A204.1 (cell line): Measurements from ENCODE around the gene AFF3.

Source experiments
- FAIRE-seq: peaks from 2 replicates; lab custom pipeline; 2012; peaks lifted over from hg19 to GRCh38; lab: Jason Lieb, UNC

AFF3 gene

DNA sequence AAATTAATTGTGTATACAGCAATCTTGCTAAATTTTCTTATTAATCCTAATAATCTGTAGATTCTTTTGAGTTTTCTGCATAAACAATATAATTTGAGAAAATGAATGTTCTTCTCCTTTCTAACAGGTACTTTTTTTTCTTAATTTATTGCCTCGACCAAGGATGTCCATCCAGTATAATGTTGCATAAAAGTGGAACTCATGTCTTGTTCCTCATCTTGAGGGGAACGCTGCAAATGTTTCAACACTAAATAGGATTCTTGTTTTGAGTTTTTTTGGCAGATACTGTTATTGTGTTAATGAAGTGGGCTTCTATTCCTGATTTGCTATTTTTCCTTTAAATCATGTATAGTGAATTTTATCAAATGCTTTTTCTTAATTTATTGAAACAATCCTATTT, 408.2 kb downstream of the AFF3 start:
- FAIRE-seq, result no peak

DNA sequence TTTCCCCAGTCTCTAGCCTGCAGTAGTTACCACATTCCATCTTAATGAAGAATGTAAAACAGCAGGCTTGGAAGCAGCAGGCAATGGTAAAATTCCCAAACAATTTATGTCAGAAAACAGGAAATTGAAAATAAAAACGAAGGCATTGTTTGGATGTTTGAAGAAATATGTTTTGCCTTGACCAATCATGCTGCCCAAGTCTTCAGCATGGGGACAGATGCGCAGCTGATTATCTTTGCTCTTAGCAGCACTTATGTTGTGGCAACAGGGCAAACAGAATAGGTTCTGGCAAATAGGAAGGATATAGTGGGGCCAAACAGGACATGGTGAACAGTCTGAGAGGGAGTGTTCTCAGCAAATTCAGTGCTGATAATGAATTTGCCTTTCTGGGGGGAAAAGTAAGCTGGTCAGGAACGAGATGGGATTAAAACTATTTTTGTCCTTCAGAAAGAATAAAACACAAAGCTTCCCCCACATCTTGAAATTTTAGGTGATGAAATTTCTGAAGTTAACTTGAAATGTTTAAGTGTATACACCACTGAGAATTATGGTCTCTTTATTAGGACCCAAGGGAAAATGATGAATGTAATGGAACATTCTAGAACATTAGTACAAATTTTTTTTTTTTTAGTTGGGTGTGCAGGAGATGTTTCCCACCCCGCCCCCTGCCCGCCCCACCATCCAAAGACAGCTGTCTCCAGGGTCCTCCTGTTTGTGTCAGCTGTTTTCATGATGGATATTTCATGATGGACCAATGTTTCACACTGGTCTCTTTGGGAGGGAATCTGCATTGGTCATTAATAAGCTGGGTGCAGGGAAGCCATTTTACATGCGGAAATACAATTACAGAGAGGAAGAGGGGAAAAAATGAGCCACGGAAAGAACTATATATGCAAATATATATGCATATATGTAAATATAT, 413.0 kb downstream of the AFF3 start:
- no peak for FAIRE-seq

DNA sequence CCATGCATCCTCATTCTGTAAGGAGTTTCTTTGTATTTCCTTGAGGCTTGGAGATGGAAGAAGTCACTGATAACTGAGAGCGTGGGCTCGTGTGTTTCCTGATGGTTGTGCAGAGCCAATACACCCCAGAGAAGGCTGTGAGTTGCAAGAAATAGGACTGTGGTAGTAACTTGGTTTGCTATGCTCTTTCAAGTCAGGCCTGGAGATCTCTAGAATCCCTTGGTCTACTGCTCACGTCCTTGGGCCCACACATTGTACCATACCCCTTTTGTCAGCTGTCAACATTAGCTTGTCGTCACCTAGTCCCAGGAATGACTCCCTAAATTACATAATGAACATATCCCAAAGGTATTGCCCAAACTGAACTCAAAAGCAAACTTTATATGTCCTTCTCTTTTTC, 414.2 kb downstream of the AFF3 start:
- FAIRE-seq, result no peak

DNA sequence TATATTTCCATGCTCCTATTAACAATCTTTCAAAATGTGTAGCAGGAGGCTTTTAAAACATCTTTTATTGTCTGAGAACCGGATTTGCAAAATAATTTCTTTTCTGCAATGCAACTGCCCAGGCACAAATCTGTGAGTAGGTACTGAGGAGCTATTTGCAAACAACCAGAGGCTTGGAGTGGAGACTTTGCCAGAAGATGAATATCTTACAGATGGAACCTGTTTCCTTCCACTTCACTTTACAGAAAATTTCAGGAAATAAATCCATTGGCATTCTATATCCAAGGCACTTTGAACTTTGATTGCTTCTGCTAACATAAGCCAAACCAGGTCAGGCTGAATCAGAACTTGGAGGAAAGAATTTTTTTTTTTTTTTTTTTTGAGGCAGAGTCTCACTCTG, 415.2 kb downstream of the AFF3 start:
- FAIRE-seq, result no peak

DNA sequence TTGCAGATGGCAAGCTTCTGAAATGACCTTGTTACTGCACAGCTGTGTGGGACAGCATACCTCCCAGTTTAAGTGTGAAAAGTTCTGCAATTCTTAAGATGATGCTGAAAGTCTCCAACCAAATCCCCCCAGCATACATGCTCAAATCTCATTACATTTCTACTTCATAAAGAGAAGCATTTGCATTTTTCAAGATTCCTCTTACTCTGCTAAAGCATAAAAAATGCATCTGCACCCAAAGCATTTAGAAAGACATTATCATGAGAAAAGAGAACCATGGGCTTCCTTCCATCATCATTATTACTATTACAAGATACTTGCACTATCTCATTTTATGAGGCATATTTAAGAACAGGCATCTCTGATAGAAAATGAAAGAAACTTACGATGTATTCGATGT, 415.7 kb downstream of the AFF3 start:
- no peak for FAIRE-seq

DNA sequence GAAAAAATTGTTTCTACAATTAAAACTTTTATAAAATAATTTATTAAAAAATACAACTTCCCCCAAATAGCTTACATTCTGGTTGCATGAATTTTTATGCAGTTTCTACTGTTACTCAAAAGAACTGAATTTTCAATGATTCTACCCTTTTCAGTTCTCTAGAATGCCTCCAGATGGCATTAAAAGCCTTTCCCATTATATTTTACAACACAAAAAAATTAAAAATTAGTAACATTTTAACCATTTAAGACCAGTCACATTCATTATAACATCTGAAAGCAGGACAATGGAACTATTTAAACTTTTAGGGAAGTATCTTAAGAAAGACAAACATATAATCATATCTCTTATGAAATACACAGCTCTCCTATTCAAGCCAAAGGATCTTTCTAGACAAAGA, 416.6 kb downstream of the AFF3 start:
- peak; percentile 52 for FAIRE-seq

DNA sequence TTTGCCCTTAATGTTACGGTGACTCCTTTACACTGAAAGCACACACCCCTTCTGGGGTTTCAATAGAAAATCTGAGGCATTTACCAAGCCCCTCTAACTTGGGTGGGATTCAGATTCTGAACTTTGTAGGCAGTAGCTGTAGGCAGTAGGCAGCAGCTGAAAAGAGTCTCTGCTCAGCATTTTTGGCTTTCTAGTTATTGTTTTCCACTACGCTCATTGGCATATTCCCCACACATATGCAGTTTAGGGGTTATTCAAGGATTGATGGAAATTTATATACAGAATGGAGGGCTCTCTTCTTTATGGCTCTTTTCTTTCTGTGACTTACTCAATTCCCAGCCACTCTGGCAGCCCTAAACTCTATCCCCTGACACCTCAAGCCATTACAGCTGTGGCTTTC, 419.9 kb downstream of the AFF3 start:
- no peak for FAIRE-seq

DNA sequence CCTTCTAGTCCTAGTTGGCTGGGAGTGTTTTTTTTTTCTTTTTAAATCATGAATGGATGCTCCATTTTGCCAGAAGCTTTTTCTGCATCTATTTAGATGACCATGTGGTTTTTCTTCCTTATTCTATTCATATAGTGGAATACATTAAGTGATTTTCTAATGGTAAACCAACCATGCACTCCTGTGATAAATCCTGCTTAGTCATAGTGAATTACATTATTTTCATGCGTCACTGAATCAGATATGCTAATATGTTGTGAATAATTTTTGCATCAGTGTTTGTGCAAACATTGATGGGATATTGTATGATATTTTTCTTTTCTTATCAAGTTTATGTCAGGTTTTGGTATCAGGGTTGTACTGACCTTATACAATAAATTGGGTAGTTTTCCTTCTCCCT, 423.3 kb downstream of the AFF3 start:
- no peak for FAIRE-seq

DNA sequence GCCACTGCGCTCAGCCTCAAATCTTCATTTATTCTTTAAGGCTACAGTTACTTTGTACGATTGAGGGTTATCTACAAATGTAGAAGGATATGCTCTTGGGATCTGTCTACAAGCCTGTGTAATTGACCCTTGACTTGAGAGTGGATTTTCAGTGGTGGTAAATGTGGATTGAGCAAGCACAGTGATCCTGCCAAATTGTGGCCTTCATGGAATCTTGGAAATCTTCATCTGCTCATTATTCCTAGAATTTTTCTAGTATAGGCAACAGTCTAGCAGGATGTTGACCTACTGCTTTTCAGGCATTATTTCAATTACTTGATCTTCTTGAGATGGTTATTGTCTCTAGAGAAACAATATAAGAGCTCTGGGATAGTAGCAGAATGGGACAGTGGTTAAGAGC, 426.4 kb downstream of the AFF3 start:
- FAIRE-seq, result no peak

DNA sequence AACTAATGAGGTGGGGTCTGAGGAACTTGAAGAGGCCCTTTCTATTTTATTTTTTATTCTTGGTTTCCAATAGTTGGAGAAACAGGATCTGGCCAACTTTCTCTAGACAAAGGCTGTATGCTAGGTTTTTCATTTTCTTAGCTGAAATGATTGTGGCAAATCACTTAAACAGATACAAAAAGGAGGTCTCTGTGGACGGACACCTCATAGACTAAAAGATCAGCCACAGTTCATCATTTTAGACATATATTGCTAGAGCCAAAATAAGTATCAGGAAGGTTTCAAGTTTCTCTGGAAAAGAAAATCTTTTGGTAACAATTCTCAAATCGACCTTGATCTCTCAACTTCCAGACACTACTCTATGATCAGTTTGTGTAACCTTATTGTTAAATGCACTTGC, 428.0 kb downstream of the AFF3 start:
- no peak for FAIRE-seq

DNA sequence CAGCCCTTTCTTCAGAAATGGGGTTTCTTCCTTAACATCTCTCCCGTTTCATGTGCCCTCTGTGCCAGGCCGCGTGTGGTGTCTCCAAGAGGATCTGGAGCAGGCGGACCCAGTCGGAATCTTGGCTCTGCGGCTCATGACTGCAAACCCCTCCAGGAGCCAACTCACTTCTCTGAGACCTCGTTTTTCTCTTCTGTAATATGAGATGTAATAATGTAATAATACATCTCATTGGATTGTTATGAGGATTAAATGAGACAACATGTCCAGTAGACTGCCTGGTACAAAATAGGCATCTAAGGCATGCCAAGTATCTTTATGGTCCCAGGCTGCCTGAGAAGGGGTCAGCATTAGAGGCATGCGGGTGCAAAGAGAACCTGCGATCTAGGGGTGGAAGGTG, 431.2 kb downstream of the AFF3 start:
- FAIRE-seq, result no peak

DNA sequence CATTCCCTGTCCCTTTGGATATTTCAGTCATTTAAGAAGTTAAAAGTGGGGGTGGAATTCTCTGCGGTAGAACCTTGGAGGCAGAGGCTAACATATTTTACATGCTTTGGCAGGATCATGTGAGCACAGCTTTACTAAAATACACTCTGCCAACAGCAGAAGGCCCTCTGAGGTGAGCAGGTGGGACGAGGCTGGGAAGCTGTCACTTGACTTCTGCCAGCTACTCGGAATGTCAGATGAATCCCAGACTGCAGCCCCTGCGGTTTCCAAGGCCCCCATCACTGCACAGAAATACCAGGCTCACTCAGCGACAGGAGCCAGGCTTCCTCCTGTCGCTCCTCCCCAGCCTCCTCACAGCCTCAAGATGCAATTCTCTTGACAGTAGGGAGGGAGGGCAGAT, 431.7 kb downstream of the AFF3 start:
- FAIRE-seq, result no peak

DNA sequence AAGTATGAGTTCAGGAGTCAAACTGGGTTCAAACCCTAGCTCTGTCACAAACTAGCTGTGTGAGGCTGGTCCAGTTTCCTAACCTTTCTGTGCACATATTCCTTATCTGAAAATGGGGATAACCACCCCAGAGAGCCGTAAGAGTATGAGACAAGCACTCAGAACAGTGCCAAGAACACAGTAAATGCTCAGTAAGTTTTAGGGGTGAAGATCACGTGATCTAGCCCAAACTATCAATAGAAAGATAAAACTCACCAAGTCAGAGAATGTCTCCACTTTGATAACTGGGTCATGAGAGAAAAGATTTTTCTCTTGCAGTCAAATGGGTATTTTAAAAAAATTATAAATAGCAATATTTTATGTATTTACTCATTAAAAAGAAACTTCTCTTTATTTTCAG, 433.2 kb downstream of the AFF3 start:
- no peak for FAIRE-seq

DNA sequence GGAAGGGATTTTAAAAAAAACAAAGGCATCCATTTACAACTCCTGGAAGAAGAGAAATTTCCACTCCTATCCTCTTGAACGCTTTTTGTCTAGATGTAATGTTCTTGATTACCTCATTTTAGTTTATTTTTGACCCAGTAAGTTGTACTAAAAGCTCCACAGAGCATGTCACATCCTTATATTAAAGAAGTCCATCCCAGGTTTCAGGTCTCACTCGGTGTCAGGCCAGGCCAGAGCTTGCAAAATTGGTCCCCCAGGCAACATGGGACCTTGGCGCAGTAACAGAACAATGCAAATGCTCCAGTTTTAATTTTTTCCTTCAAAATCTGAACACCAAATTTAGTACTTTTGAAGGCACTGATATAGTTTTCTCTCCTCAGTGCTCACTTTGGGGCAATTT, 434.2 kb downstream of the AFF3 start:
- FAIRE-seq, result no peak

DNA sequence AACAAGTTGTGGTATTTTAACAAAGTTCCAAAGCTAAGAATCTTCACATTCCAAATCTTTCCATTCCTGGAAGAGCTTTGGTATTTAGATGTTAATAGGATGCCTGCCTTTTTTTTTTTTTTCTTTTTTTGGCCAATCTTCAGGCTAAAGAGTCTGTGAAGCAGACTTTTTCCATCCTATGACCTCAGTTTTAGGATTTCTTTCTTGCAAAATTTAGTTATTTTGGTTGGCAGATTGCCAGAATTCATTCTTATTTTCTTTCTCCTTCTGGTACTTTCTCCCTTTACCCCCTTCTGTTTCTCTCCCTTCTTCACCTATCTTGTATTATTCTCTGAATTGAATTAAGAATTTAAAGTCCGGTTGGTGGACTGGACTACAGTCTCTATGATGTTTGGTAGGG, 434.8 kb downstream of the AFF3 start:
- no peak for FAIRE-seq

DNA sequence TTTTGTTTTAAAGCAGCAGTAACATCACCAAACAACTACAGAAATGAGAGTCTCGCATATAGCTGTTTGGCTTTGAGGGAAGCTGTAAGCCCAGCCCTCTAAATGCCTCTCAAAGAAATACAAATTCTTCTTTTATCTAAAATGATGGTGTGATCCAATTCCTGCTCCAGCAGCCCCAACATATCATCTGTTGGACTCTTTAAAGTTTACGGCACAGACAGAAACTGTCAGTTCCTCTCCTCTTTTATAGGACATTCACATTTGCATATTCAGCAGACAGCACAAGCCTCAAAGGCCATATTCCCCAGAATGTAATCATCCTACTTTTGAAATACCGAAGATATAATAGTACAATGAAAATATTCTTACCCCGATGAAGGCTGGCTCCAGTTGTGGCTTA, 435.7 kb downstream of the AFF3 start:
- FAIRE-seq, result no peak

DNA sequence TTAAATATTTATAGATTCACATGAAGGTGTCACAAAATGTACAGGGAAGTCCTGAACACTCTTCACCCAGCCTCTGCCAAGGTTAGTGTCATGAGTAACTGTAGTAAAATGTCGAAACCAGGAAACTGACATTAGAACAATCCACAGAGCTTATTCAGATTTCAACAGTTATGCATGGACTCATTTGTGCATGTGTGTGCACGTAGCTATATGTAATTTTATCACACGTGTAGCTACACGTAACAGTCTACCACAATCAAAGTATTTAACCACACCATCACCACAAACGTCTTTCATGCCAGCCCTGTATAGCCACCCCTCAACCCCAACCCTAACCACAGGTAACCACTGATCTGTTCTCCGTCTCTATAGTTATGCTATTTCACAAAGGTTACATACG, 440.9 kb downstream of the AFF3 start:
- no peak for FAIRE-seq

DNA sequence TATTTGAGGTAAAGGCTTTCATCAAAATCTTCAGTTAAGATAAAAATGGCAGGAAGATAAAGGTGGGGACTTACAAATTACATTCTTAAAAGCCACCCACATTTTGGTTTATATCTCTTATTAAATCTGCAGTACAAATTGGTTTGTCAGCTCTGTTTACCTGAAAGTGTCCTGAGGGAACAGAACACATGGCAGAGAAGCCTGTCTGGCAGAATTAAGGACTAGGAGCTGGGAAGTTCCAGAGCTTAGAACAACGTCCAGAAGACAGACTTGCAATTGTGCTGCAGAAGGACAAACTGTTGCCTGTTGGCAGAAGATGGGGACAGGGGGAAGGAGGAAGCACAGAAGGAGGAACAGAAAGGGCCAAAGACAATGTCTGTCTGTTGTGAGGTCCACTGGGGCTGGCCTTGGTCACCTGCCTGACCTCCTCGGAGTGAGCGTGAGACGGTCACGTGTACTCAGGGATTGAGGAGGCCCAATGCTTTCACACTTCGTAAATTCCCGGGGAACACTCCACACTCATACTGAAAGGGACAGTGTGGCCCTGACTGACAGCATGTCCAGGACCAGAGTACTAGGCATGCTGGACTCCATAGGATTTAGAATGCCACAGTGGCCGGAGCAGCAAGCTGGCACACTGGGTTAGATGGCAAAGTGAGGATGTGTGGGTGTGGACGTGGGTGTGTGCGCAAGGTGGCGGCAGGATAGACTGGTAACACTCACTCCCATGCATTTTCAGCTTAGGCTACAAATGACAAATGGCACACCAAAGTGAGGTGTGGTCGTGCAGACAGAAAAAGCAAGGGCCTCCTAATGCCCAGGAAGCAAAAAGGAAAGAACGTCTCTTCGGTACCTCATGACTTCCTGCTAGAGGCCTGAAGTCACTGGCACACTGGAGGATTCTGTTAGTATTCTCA, 441.6 kb downstream of the AFF3 start:
- no peak for FAIRE-seq

DNA sequence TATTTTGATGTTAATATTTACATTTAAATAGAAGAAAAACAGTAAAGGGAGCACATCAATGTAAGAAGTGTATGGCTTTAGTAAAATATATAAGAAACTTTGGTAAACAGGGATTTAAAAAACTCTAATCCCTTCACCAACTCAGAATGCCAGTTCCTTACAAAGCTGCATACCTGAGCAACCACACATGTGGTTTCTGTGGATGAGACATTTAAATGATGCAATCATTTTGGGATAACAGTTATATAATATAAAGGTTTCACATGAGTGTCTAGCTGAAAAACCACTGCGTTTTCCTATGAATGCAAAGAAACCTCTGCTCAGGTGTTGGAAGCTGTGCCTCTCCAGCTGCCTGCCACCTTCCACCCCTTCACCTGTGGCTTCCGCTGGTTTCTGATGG, 443.5 kb downstream of the AFF3 start:
- no peak for FAIRE-seq

DNA sequence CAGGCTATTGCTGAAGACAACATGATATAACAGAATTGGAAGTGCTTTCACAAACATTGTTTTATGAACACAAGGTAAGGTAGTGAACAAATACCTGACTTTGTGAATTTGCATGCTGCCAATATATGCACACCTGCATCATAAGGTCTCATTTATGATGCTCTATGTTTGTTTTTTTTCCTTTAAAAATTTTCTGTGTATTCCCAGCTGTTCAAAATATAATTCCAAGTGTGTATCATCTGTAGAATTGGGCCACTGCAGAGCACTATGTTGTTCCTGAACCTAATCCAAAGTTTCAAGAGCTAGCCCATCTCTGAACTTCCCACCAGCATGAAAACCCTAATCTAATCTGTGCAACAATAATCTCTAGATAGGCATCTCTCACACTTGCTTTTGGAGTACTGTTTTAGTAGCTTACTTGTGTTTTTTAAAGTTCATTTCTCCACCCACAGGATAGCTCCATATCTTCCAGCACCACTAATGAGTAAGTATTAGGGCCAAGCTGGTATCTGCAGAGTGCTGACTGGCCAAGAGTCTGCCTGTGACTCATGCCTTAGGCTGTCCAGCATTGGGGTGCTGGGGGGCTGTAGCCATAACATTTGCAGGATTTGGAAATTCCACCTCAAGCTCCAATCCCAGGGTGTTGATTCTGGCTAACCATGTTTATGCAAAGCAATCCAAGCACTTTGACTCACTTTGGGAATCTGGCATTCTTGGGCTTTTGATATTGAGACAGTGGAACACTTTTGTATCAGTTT, 444.4 kb downstream of the AFF3 start:
- FAIRE-seq, result no peak

DNA sequence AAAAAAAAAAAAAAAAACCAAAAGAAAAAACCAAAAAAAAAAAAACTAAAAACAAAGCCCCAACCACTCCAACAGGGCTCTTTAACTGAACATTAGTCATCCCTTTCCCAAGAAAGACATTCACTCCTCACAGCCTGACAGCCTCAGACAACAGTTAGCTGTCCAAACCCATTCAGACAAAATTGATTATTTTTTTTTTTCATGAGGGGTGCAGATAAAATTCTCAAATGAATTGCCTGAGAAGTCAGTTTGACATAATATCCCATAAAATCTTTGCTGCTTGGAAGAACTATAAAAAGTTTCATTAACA, 446.5 kb downstream of the AFF3 start:
- FAIRE-seq, result no peak

DNA sequence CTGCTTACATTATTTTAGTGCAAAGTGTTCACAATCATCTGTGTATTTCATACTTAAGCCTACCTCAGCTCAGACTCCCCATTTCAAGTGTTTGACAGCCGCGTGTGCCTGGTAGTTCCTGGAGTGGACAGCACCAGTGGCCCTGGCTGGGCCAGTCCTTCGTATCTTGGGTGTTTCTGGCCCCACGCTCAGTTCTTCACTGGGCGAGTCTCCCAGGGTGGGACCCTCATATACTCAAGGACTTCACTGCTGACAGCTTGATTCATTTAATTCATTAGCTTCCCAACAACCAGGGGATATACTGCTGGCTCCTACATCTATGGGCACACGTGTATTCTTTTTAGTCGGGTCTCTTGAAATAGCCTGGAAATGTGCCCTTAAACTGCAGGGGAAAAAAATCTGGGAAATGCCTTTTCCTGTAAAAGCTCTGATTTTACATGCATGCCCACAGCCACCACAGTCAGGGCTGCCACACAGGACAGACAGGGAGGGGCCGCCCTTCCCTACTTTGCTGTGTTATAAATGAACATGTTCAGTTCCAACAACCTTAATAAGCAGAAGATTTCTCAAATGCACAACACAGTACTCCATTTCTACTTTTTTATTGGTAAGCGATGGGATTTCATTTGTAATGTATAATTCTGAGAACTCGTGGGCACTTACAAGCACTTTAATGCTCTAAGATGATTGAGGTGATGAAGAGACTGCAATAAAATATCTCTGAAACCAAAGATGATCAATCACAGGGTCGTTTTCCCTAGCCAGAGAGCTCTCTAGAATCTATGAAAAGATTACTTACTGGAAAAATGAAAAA, 447.1 kb downstream of the AFF3 start:
- FAIRE-seq, result no peak
